Measurements from ENCODE around the gene GALNT4.

Gene GALNT4

DNA sequence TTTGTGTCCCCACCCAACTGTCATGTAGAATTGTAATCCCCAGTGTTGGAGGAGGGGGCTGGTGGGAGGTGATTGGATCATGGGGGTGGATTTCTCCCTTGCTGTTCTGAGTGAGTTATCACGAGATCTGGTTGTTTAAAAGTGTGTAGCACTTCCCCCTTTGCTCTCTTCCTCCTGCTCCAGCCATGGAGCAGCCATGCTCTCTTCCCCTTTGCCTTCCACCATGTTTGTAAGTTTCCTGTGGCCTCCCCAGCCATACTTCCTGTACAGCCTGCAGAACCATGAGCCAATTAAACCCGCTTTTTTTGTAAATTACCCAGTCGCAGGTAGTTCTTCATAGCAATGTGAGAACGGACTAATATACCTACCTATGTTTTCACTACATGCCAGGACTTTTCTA is 3.8 kb upstream of the GALNT4 start:
- DNase-seq, result no peak

GRCh38 chr12:89525824-89526770 is 1.5 kb upstream of the GALNT4 start, which contains the start of gene POC1B:
Gene POC1B (minus strand): TSS chr12:89526047. CDS start chr12:89525895, 152 bp downstream.
- DNase-seq, result peak; percentile 70

- DNase-seq, result no peak
Observed at GRCh38 chr12:89525305-89525823, 768 bp upstream of the GALNT4 start.

DNA sequence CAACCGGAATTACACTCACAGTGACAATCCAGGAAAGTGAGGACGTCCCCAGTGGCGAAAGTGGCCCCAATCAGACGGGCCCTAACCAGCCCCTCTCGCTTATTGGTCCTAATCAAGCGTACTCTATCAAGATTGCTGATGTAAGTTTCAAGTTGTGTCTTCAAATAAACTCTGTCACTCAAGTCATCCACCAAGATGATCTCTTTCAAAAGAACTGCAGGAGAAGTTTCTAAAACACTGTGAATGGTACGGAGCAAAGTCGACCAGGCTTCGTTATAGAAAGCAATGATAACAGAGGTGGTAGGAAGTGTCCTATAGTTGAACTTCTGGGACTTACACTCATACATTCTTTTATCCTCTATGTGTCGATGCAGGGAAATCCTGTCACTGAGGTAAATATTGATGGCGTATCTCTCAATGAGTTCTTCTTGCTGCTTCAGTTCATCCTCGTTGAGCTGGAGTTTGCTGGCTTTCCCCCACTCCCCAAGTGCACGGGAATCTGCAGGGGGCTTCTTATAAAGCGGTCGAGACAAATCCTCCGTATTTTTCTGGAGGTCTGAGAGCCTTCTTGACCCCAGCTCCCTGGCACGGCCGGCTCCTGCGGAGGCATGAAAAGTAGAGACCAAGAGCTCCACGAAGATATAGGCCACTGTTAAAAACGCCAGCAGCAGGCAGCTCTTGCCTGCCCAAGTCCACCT is 604 bp downstream of the GALNT4 start:
- no peak for DNase-seq

DNA sequence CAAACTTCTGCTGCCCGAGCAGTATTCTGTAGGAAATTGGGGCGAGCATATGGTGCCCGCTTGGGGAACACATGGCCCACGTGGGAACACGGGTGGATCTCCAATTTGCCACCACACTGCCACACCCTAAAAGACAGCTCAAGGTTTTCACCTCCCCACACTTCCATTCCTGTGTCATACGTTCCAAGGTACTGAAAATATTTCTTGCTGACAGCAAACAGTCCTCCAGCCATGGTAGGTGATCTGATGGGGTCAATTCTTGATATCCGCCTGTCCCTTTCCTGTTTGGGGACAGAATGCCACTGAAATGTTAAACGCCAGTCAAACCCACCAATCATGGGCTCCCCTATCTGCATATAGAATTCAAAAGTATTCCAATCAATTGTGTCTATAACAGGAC is 1.2 kb downstream of the GALNT4 start:
- no peak for DNase-seq

- no peak for DNase-seq
Observed at GRCh38 chr12:89521364-89522223, 3.0 kb downstream of the GALNT4 start.

GRCh38 chr12:89517720-89518119 is 6.9 kb downstream of the GALNT4 start:
- no peak for DNase-seq

GRCh38 chr12:89516633-89517032 is 8.0 kb downstream of the GALNT4 start:
- no peak for DNase-seq

DNA sequence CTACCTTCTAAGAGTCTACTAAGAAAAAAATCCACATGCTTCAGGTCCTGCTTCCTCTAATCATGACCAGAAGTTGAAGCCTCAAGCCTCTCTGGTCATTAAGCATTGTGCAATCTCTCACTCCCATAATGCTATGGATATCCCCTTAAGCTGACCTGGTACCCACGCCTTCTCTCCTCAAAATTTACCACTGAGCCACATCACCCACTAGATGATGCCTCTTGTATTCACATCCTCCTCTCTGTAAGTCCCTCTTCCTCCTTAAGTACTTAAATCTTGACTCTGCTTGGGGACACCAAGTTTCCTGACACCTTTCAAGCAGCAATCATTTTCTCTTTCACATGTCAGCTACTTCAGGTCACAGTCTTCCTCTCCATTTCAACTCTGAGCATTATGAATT is 9.8 kb downstream of the GALNT4 start:
- DNase-seq, result no peak

DNA sequence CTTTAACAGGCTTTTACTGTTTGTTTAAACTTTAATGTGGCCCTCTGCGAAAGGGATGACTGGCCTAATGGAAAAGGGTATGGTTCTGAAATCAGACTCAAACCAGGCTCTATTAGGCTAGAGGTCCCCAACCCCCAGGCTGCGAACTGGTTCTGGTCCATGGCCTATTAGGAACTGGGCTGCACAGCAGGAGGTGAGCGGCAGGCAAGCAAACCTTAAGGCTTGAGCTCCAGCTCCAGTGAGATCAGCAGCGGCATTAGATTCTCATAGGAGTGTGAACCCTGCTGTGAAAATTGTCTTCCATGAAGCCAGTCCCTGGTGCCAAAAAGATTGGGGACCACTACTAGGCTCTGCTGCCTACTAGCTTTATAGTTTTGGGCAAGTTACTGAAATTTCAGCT is 11.1 kb downstream of the GALNT4 start:
- no peak for DNase-seq

DNA sequence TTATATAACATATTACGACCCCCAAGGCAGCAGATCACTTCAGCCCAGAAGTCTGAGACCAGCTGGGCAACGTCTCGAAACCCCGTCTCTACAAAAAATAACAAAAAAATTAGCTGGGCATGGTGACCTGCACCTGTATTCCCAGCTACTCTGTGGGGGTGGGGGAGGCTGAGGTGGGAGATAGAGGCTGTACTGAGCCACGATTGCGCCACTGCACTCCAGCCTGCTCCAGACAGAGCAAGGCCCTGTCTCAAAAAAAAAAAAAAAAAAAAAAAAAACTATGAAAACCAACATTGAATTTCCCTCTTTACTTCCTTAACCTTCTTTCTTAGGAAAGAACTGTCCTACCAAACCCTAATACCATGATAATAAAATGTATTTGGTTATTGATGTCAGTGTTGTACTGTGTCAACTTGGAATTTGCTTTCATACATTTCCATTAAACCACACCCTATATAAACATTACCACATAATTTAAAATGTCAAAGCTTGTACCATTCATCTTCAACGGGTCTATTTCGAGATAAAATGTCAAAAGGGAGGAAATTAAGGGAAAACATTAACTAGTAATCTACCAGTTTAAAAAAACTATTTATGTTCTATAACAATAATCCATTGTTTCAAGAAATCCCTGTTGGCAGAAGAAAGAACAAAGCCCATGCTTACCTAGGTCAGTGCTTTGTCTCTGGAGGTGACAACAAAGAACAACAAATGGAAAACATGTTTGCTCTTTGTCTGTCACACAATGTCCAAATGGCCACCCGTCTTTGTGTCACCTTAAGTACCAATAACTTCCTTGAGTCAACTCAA is 17.4 kb downstream of the GALNT4 start:
- DNase-seq, result no peak

GRCh38 chr12:89506050-89506449 is 18.5 kb downstream of the GALNT4 start:
- DNase-seq, result no peak

DNA sequence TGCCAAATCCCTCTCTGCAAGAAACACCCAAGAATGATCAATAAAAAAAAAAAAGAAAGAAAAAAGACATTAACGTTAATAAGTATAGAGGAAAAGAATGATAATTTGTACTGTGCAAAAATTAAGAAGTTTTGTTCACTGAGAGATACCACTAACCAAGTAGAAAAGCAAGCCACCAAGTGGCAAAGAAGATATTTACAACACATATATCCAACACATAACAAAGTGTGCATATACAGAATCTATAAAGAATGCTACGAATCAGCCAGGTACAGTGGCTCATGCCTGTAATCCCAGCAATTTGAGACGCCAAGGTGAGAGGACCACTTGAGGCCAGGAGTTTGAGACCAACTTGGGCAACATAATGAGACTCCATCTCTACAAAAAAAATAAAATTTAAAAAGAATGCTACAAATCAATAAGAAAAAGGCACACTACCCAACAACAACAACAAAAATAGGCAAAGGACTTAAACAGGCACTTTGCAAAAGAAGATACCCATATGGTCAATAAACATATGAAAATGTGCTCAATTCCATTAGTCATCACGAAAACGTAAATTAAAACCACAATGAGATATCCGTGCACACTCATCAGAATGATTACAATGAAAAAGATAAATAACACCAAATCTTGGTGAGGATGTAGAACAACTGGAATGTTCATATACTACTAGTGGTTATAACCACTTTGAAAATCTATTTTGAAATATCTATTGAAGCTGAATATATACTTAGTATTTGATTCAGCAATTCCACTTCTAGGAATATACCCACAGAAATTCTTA is 19.8 kb downstream of the GALNT4 start:
- DNase-seq, result no peak

DNA sequence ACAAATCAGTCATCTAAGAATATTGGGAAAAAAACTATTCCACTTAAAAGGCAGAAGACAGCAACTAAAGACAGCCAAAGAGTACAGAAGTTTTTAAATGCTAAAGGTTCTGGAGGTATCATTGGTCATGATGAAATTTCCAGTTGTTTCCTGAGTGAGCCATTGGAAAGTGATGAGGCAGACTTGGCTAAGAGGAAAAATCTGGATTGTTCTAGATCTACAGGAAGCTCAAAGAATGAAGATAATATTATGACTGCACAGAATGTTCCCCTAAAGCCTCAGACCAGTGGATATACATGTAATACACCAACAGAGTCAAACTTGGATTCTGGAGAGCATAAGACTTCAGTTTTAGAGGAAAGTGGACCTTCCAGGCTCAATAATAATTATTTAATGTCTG is 22.8 kb downstream of the GALNT4 start:
- DNase-seq, result no peak

DNA sequence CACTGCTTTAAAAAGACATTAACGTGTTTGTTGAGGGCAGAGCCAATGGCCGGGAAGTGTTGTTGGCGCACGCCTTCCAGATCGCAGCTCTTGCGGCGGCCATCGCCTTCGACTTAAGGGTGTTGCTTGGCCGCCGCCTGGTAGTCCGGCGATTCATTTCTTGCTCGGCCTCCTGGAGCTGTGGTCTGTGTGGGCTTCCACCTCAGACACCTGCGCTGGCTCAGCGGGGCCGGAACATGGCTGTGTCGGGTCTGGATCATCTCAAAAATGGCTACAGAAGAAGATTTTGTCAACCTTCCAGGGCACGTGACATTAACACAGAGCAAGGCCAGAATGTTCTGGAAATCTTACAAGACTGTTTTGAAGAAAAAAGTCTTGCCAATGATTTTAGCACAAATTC is 24.7 kb downstream of the GALNT4 start:
- DNase-seq, result no peak

GRCh38 chr12:89497467-89497866 is 27.1 kb downstream of the GALNT4 start:
- no peak for DNase-seq

DNA sequence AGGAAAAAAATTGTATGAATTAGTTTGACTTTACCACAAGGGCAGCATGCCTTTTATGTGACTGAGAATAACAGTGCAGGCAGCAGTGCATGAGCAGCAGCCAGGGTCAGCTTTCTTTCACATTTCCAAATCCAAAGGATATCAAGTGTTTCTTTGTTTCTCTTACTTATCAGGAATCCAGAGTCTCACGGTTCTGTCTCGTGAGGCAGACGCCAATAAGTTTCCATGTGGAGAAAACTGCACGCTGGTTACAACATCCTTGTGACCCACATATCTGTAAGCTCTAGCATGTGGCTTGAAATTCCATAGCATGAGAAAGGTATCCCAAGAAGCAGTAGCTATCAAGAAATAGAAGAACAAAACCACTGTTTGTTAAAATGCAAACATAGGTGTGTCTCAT is 27.6 kb downstream of the GALNT4 start:
- no peak for DNase-seq

DNA sequence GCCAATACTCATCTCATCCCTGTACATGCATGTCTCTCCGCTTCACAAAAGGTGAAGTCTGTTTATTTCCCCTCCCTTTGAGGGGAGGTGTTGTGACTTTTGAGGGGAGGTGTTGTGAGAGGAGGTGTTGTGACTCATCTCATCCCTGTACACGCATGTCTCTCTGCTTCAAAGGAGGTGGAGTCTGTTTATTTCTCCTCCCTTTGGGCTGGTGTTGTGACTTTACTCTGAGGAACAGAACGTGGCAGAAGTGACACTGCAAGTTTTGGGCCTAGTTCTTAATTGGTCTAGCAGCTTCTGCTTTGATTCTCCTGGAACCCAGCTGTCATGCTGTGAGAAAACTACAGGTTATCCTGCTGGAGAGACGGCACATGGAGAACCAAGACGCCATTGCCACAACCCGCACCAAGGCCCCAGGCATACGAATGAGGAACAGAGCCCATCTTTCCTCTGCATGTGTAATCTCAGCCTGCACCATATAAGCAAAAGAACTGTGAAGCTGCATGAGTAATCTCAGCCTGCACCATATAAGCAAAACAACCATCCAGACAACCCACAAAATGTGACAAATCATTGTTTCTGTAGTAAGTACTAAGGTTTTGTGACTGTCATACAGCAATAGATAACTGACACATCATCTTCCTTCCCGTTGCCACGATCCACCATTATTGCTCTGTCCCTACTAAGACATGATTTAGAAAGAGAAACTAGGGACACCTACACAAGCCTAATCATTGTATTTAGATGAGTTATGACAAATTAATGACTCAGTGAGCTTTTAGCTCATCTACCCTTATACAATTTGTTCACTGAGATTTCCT is 30.0 kb downstream of the GALNT4 start:
- DNase-seq, result no peak

DNA sequence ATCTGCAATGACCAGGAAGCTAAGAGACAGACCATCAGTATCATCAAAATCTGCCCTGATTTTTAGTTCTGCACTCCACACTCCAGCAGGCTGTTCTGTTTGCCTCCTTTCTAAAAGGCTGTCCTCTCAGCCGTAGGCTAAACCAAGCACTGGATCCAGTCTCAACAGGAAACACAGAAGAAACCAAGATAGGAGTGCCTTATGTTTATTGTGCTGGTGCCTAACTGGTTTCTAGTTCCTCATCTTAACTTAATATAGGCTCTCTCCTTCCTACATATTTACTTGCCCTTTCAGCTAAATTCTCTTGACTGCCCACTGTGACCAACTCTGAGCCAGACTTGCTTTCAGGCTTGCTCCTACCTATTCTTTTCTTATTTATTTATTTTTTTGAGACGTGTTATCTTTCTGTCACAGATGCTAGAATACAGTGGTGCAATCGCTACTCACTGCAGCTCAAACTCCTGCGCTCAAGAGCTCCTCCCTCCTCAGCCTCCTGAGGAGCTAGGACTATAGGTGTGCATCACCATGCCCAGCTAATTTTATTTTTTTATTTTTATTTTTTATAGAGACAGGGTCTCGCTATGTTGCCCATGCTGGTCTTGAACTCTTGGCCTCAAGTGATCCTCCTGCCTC is 30.8 kb downstream of the GALNT4 start:
- no peak for DNase-seq

DNA sequence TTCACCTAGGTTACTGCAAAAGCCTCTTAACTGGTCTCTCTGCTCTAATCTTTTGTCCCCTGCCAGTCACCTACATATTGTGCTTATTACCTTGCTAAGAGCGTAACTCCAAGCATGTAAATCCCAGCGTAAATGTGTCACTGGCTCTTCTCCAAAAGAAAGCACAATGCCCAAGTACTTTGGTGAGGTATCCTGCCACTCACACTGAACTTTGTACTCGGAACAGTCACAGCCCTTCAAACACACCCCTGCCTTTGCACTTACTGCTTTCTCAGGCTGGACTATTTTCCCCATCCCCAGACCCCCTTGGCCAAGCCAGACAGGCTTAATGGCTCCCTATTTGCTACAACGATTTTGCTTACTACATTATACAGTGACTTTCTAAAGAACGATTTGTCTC is 31.7 kb downstream of the GALNT4 start:
- DNase-seq, result no peak
